ENCODE data around the gene ZNF830. TPM values are rescaled to one million over a fixed set of nuclear protein-coding genes. Genes with fewer than 3 reads are reported as not detected.
"Not testable (repeated sequence)": the region's sequence is repeated elsewhere in the genome, so short reads cannot be mapped to it uniquely, and the experiment has no call there.

ZNF830 gene
- total RNA-seq, 1 donor from 2014 or later: 26.1 TPM

- Histone ChIP-seq H3K36me3 (no peaks in the 10 kb centered on the region), H3K27me3 (no peaks in the 10 kb centered on the region), H3K4me2 (no peak overlapping the region), H3K27ac (no peak overlapping the region), H4K20me1 (ENCODE audit: low read depth) (no peaks in the 10 kb centered on the region), H3F3A (ENCODE audit: low read depth) (peaks cover 9% of the 10 kb centered on the region), H3K9me3 (ENCODE audit: low read depth) (no peaks in the 10 kb centered on the region), H3K9ac (no peak overlapping the region), H3K4me1 (no peaks in the 10 kb centered on the region), H2AFZ (replicated peaks) (no peak overlapping the region), H3K4me3 (no peak overlapping the region), H3K79me2 (ENCODE audit: low read depth) (no peaks in the 10 kb centered on the region)
- no peak for TF ChIP-seq CTCF (IDR thresholded peaks at IDR 0.05)
- no peak for TF ChIP-seq EZH2 (IDR thresholded peaks at IDR 0.05)
- no peak for TF ChIP-seq EZH2phosphoT487 (IDR thresholded peaks at IDR 0.05)
- H3K4me3 Mint-ChIP-seq: no peak overlapping the region
- H3K9me3 Mint-ChIP-seq: no peaks in the 10 kb centered on the region
- no peak overlapping the region for H3K27ac Mint-ChIP-seq
- no peaks in the 10 kb centered on the region for H3K4me1 Mint-ChIP-seq
- peaks cover 41% of the 10 kb centered on the region for H3K36me3 Mint-ChIP-seq
- DNase-seq (ENCODE audit: low spot score): no peak
- H3K27me3 Mint-ChIP-seq (ENCODE audit: insufficient read depth, low read depth): peaks cover 1% of the 10 kb centered on the region
Measured at GRCh38 chr17:34997355-34997862, 36.1 kb downstream of the ZNF830 start.

- Histone ChIP-seq H3K9ac (no peak overlapping the region), H3K36me3 (no peaks in the 10 kb centered on the region), H3K4me1 (no peaks in the 10 kb centered on the region), H3K9me3 (ENCODE audit: low read depth) (no peaks in the 10 kb centered on the region), H3K79me2 (ENCODE audit: low read depth) (no peaks in the 10 kb centered on the region), H3K27ac (no peak overlapping the region), H4K20me1 (ENCODE audit: low read depth) (no peaks in the 10 kb centered on the region), H3K4me3 (no peak overlapping the region), H2AFZ (replicated peaks) (no peak overlapping the region), H3K27me3 (no peaks in the 10 kb centered on the region), H3K4me2 (no peak overlapping the region), H3F3A (ENCODE audit: low read depth) (peaks cover 9% of the 10 kb centered on the region)
- Mint-ChIP-seq H3K4me1 (no peaks in the 10 kb centered on the region), H3K27ac (no peak overlapping the region), H3K9me3 (no peaks in the 10 kb centered on the region), H3K4me3 (no peak overlapping the region), H3K36me3 (peaks cover 37% of the 10 kb centered on the region), H3K27me3 (ENCODE audit: insufficient read depth, low read depth) (peaks cover 2% of the 10 kb centered on the region)
- no peak for TF ChIP-seq EZH2 (IDR thresholded peaks at IDR 0.05)
- TF ChIP-seq CTCF (IDR thresholded peaks at IDR 0.05): peak; percentile 80
- peak; percentile 77 for DNase-seq (ENCODE audit: low spot score)
Measured at GRCh38 chr17:34998205-34998604, 36.9 kb downstream of the ZNF830 start.

GRCh38 chr17:34999456-34999855 is 38.1 kb downstream of the ZNF830 start:
- no peaks in the 10 kb centered on the region for H3K79me2 ChIP-seq (ENCODE audit: low read depth)
- Mint-ChIP-seq H3K9me3 (no peaks in the 10 kb centered on the region), H3K27me3 (ENCODE audit: insufficient read depth, low read depth) (peaks cover 2% of the 10 kb centered on the region), H3K4me3 (no peak overlapping the region), H3K36me3 (peaks cover 35% of the 10 kb centered on the region), H3K27ac (no peak overlapping the region), H3K4me1 (no peaks in the 10 kb centered on the region)
- no peak overlapping the region for H3K9ac ChIP-seq
- H3K9me3 ChIP-seq (ENCODE audit: low read depth): no peaks in the 10 kb centered on the region
- H3F3A ChIP-seq (ENCODE audit: low read depth): peaks cover 9% of the 10 kb centered on the region
- H3K4me3 ChIP-seq: no peak overlapping the region
- no peak overlapping the region for H3K27ac ChIP-seq
- H3K4me1 ChIP-seq: no peaks in the 10 kb centered on the region
- no peak for DNase-seq (ENCODE audit: low spot score)
- no peak overlapping the region for H3K4me2 ChIP-seq
- H4K20me1 ChIP-seq (ENCODE audit: low read depth): no peaks in the 10 kb centered on the region
- no peaks in the 10 kb centered on the region for H3K36me3 ChIP-seq
- no peaks in the 10 kb centered on the region for H3K27me3 ChIP-seq
- no peak overlapping the region for H2AFZ ChIP-seq (replicated peaks)
- TF ChIP-seq EZH2phosphoT487 (IDR thresholded peaks at IDR 0.05) (no peak), EZH2 (IDR thresholded peaks at IDR 0.05) (no peak), CTCF (IDR thresholded peaks at IDR 0.05) (no peak)

- H3K36me3 Mint-ChIP-seq: peaks cover 34% of the 10 kb centered on the region
- not testable (repeated sequence) for H3K36me3 ChIP-seq; H2AFZ ChIP-seq (replicated peaks); H3K4me1 ChIP-seq; H3K9me3 Mint-ChIP-seq; H3F3A ChIP-seq (ENCODE audit: low read depth); H3K27me3 Mint-ChIP-seq (ENCODE audit: insufficient read depth, low read depth); H3K27ac Mint-ChIP-seq; DNase-seq (ENCODE audit: low spot score); H3K4me2 ChIP-seq; H3K4me3 Mint-ChIP-seq; H3K4me3 ChIP-seq; H3K27ac ChIP-seq; H3K9ac ChIP-seq; H3K79me2 ChIP-seq (ENCODE audit: low read depth); H3K4me1 Mint-ChIP-seq; H4K20me1 ChIP-seq (ENCODE audit: low read depth); H3K9me3 ChIP-seq (ENCODE audit: low read depth); H3K27me3 ChIP-seq
Measured at GRCh38 chr17:35000965-35001364, 39.6 kb downstream of the ZNF830 start.
